ENCODE results near the gene MYDGF.

DNA sequence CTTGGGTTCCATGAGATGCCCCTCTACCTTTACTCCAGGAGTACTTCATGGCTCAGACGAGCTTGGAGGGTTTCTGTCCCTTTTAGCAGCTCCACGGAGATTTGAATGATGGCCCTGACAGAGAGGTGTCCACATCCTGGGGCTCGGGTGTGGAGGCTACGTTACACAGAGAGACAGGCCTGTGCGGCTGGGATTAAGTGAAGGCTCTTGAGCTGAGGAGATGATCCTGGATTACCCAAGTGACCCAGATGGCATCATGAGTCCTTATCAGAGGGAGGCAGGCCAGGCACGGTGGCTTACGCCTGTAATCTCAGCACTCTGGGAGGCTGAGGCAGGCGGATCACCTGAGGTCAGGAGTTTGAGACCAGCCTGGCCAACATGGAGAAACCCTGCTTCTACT is 41.1 kb upstream of the MYDGF start:
- TF ChIP-seq ZNF423 (CRISPR knock-in tag; IDR thresholded peaks at IDR 0.05) (no peak), CTCF (IDR thresholded peaks at IDR 0.05) (no peak), ZNF138 (CRISPR knock-in tag; conservative IDR thresholded peaks at IDR 0.05) (no peak), USF2 (CRISPR knock-in tag; IDR thresholded peaks at IDR 0.05) (no peak), MAX (CRISPR knock-in tag; IDR thresholded peaks at IDR 0.05) (no peak)

Data from WTC11 (cell line).